K562 (cell line): Measurements from ENCODE around the gene TREM1. TPM values are rescaled to one million over a fixed set of nuclear protein-coding genes. Genes with fewer than 3 reads are reported as not detected.
A peak's percentile ranks its signal among the peaks of the same experiment; 100 is the strongest.

Source experiments
- ATAC-seq: fragments of 200-7000 bp; cut with Tn5 transposase; 3 replicates; pipeline ENCODE4 v1.9.1; 2020; ENCODE audit warnings: moderate library complexity
- BruUV-seq: library from RNA; stranded (reverse); fragments of 400-500 nt; replicated peaks from 2 replicates; lab custom pipeline; 2021; lab: Mats Ljungman, UMichigan
- CTCF ChIA-PET: fragments of 300-600 bp; formaldehyde crosslinking; extraction: SDS; loops from one replicate; lab custom pipeline; 2021; ENCODE audit warnings: low intra/inter-chr PET ratio; lab: Yijun Ruan, JAX
- POLR2A ChIA-PET: fragments of 300-600, 350-650 bp; sonication (Branson Sonifier 250); formaldehyde crosslinking; extraction: SDS; loops from one replicate; lab custom pipeline; 2021; ENCODE audit warnings: antibody characterized with exemption, inconsistent platforms; lab: Yijun Ruan, JAX
- DNase-seq, 4 experiments: peaks; one replicate each; pipeline versions ENCODE4 v3.0.0 to v3.0.0-alpha.2; 2011 to 2018; ENCODE audit warnings: low spot score in 3 of 4, mixed read lengths in 3 of 4; ENCODE audit errors: extremely low read depth in 1 of 4
- FAIRE-seq: peaks from 2 replicates; lab custom pipeline; 2011; peaks lifted over from hg19 to GRCh38; lab: Jason Lieb, UNC
- H2AFZ ChIP-seq: 2 replicates; pipeline ENCODE4 v1.6.0; 2011; ENCODE audit warnings: low read depth, low read length, control low read depth, inconsistent platforms
- H3K27ac ChIP-seq: fragments of 200-600 bp; 3 replicates; pipeline ENCODE4 v1.8.0; 2011; ENCODE audit warnings: low read depth, mild to moderate bottlenecking, control low read depth, inconsistent platforms, low read length, moderate library complexity, mixed read lengths; ENCODE audit errors: extremely low read depth
- H3K27me3 ChIP-seq, 2 experiments: fragments of 300-600 bp in 1 of 2; 2 replicates in 1 of 2; 3 replicates in 1 of 2; pipeline versions ENCODE4 v1.6.0 to v1.8.0; 2011; ENCODE audit warnings: inconsistent platforms in 2 of 2, low read length in 2 of 2, mild to moderate bottlenecking in 1 of 2, mixed read lengths in 1 of 2, moderate library complexity in 1 of 2; ENCODE audit not compliant: control insufficient read depth in 2 of 2, insufficient read depth in 2 of 2
- H3K36me3 ChIP-seq: fragments of 300-600 bp; 3 replicates; pipeline ENCODE4 v1.8.0; 2011; ENCODE audit warnings: mild to moderate bottlenecking, low read length, inconsistent platforms; ENCODE audit not compliant: control insufficient read depth, insufficient read depth
- H3K4me1 ChIP-seq, 2 experiments: fragments of 200-600 bp in 1 of 2; replicated peaks in 1 of 2; 2 replicates in 1 of 2; 3 replicates in 1 of 2; pipeline versions ENCODE4 v1.5.1 to v1.8.0; 2011; ENCODE audit warnings: inconsistent platforms in 2 of 2, low read length in 2 of 2, mild to moderate bottlenecking in 1 of 2, mixed read lengths in 1 of 2, moderate library complexity in 1 of 2; ENCODE audit not compliant: control insufficient read depth in 2 of 2, insufficient read depth in 2 of 2
- H3K4me2 ChIP-seq: 2 replicates; pipeline ENCODE4 v1.6.1; 2011; ENCODE audit warnings: low read length, control low read depth, inconsistent platforms, mixed read lengths; ENCODE audit not compliant: insufficient read depth
- H3K4me3 ChIP-seq: fragments of 200-600 bp; sonication (generic), shearing (Covaris generic); 2 replicates; pipeline ENCODE4 v1.5.1; 2016; ENCODE audit warnings: control low read depth, inconsistent platforms
- H3K79me2 ChIP-seq: fragments of 200-600 bp; 3 replicates; pipeline ENCODE4 v1.8.0; 2011; ENCODE audit warnings: low read length, inconsistent platforms; ENCODE audit not compliant: control insufficient read depth, insufficient read depth
- H3K9ac ChIP-seq, 2 experiments: 2 replicates each; pipeline versions ENCODE4 v1.6.0 to v1.6.1; 2011; ENCODE audit warnings: low read depth in 2 of 2, low read length in 2 of 2, control low read depth in 1 of 2, inconsistent platforms in 1 of 2, mild to moderate bottlenecking in 1 of 2, mixed read lengths in 1 of 2; ENCODE audit not compliant: insufficient read depth in 1 of 2
- H3K9me1 ChIP-seq: one replicate; pipeline ENCODE4 v1.6.0; 2011; ENCODE audit warnings: inconsistent platforms, mild to moderate bottlenecking, low read length, moderate library complexity; ENCODE audit not compliant: control insufficient read depth, insufficient read depth
- H3K9me3 ChIP-seq: replicated peaks from 2 replicates; pipeline ENCODE4 v1.5.1; 2011; ENCODE audit warnings: low read depth, low read length, inconsistent platforms; ENCODE audit not compliant: control insufficient read depth, insufficient read depth
- H4K20me1 ChIP-seq: replicated peaks from 2 replicates; pipeline ENCODE4 v1.6.1; 2011; ENCODE audit warnings: low read length, inconsistent platforms, mixed read lengths; ENCODE audit not compliant: control insufficient read depth, insufficient read depth
- WGBS: fragments of 100-300 bp; shearing (Covaris generic); methylation state at CpG from one replicate; pipeline ENCODE4 v1.1.6; 2016; ENCODE audit warnings: low coverage, mixed read lengths; ENCODE audit not compliant: insufficient coverage; ENCODE audit errors: missing lambda C conversion rate; 5-methylcytosine and 5-hydroxymethylcytosine counted together
- in situ Hi-C: fragments of 300-500 bp; cut with MboI; formaldehyde crosslinking; loops from 4 replicates; pipeline ENCODE4 v1.15.0; 2018; ENCODE audit warnings: inconsistent platforms, mixed read lengths
- intact Hi-C: fragments of 100-400 bp; cut with micrococcal nuclease; formaldehyde crosslinking; loops from 2 replicates; pipeline ENCODE4 v1.14.2; 2022
- polyA plus RNA-seq, 8 experiments: library from polyadenylated mRNA; depleted of rRNA in 4 of 8; stranded (reverse) in 5 of 8; unstranded in 3 of 8; fragments of >200 nt; fragmentation: Nextera tagmentation in 2 of 8; fragmentation: Illumina TruSeq in 1 of 8; extraction: Ambion mirVana in 2 of 8; extraction: Trizol in 1 of 8; gene quantifications; 2 replicates each; pipeline versions ENCODE4 v1.2.1 to v1.2.3, GENCODE V29; 2011 to 2014; ENCODE audit warnings: inconsistent platforms in 1 of 8, missing spikeins in 1 of 8
- total RNA-seq, 7 experiments: library from RNA; depleted of rRNA in 6 of 7; stranded (reverse); fragments of >200 nt in 6 of 7; fragmentation: Illumina TruSeq in 2 of 7; extraction: Trizol in 2 of 7; gene quantifications; 2 replicates each; pipeline versions ENCODE4 v1.2.1 to v1.2.3, GENCODE V29; 2011 to 2021; ENCODE audit warnings: low replicate concordance in 1 of 7
- TF ChIP-seq, protein P1 (sequence below), 2 experiments: IDR thresholded peaks in 1 of 2; conservative IDR thresholded peaks in 1 of 2; 2 replicates each; pipeline ENCODE4 v1.6.1; 2016; ENCODE audit warnings: low read depth in 2 of 2, mild to moderate bottlenecking in 1 of 2, missing compliant biosample characterization in 1 of 2, missing genetic modification characterization in 1 of 2, moderate library complexity in 1 of 2
- TF ChIP-seq, protein P2 (sequence below): sonication (generic); formaldehyde crosslinking; IDR thresholded peaks from 2 replicates; pipeline ENCODE4 v1.8.0; 2022; ENCODE audit warnings: mild to moderate bottlenecking, missing genetic modification reagents

Gene TREM1
- total and polyA plus RNA-seq, 9 of the 15 experiments (the other 6 are each of a cell fraction or from before 2014, with no cell fraction given) = not detected

DNA sequence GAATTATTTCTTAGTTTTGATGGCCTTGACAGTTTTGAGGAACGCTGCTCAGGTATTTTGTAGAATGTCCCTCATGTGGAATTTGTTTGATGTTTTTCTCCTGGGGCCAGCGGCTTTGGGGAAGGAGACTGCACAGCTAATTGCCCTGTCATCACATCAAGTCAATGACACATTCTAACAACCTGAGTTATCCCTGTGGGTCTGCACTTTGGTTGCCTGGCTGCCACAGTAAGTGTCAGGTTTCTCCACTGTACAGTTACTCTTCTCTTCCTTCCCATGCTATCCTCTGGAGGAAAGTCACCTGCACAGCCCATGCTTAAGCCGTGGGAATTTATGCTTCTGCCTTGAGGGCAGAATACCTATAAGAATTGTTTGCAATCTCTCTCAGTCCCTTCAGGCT, 59.7 kb downstream of the TREM1 start:
- CTCF ChIA-PET = no interaction called here
- Histone ChIP-seq H3K9me1 (no peaks in the 10 kb centered on the region), H2AFZ (no peak overlapping the region), H3K4me3 (no peak overlapping the region), H3K27me3 (peaks cover 10 to 56% of the 10 kb centered on the region in 2 experiments), H3K4me1 (no peaks in the 10 kb centered on the region; a peak in 2 of 5 replicates), H3K36me3 (no peaks in the 10 kb centered on the region), H3K27ac (no peak overlapping the region), H3K9me3 (no peaks in the 10 kb centered on the region), H3K9ac (no peak overlapping the region)
- no peak for ATAC-seq
- no peak for DNase-seq
- in situ Hi-C loops (no loop called here), intact Hi-C loops (no loop called here)
- TF ChIP-seq, protein P1, sequence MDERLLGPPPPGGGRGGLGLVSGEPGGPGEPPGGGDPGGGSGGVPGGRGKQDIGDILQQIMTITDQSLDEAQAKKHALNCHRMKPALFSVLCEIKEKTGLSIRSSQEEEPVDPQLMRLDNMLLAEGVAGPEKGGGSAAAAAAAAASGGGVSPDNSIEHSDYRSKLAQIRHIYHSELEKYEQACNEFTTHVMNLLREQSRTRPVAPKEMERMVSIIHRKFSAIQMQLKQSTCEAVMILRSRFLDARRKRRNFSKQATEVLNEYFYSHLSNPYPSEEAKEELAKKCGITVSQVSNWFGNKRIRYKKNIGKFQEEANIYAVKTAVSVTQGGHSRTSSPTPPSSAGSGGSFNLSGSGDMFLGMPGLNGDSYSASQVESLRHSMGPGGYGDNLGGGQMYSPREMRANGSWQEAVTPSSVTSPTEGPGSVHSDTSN (CRISPR knock-in tag; IDR thresholded peaks at IDR 0.05; ENCODE audit: low read depth) = no peak
- TF ChIP-seq, protein P1 (tag; conservative IDR thresholded peaks at IDR 0.05; ENCODE audit: low read depth) = 0 out of 2 replicates have a peak, but pooled peaks have one; percentile 30
- TF ChIP-seq, protein P2, sequence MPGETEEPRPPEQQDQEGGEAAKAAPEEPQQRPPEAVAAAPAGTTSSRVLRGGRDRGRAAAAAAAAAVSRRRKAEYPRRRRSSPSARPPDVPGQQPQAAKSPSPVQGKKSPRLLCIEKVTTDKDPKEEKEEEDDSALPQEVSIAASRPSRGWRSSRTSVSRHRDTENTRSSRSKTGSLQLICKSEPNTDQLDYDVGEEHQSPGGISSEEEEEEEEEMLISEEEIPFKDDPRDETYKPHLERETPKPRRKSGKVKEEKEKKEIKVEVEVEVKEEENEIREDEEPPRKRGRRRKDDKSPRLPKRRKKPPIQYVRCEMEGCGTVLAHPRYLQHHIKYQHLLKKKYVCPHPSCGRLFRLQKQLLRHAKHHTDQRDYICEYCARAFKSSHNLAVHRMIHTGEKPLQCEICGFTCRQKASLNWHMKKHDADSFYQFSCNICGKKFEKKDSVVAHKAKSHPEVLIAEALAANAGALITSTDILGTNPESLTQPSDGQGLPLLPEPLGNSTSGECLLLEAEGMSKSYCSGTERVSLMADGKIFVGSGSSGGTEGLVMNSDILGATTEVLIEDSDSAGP (CRISPR knock-in tag) = no peak
- TF ChIP-seq, all 486 proteins: peak for 1
- FAIRE-seq = no peak
- Histone ChIP-seq H3K4me2 (no peak overlapping the region), H4K20me1 (no peaks in the 10 kb centered on the region), H3K79me2 (no peaks in the 10 kb centered on the region)
- WGBS = 6% methylated on average over 3 of the region's 3 CpGs
- POLR2A ChIA-PET = no interaction called here
- BruUV-seq = no TSS peak
